ENCODE data around the gene ZNF516.

GRCh38 chr18:76363436-76364120 lies 131.5 kb downstream of the ZNF516 start:
- no peak for TF ChIP-seq POLR2A (IDR thresholded peaks at IDR 0.05)
- TF ChIP-seq, protein P1, sequence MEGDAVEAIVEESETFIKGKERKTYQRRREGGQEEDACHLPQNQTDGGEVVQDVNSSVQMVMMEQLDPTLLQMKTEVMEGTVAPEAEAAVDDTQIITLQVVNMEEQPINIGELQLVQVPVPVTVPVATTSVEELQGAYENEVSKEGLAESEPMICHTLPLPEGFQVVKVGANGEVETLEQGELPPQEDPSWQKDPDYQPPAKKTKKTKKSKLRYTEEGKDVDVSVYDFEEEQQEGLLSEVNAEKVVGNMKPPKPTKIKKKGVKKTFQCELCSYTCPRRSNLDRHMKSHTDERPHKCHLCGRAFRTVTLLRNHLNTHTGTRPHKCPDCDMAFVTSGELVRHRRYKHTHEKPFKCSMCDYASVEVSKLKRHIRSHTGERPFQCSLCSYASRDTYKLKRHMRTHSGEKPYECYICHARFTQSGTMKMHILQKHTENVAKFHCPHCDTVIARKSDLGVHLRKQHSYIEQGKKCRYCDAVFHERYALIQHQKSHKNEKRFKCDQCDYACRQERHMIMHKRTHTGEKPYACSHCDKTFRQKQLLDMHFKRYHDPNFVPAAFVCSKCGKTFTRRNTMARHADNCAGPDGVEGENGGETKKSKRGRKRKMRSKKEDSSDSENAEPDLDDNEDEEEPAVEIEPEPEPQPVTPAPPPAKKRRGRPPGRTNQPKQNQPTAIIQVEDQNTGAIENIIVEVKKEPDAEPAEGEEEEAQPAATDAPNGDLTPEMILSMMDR (IDR thresholded peaks at IDR 0.05), result no peak
